PC-3 (cell line): ENCODE results near the gene TARBP1. TPM values are rescaled to one million over a fixed set of nuclear protein-coding genes. Genes with fewer than 3 reads are reported as not detected.

ENCODE experiments used
- ATAC-seq: fragments of 200-7000 bp; cut with Tn5 transposase; 2 replicates; pipeline ENCODE4 v1.9.1; 2020; ENCODE audit warnings: mild to moderate bottlenecking, moderate library complexity
- BruUV-seq: library from RNA; stranded (reverse); fragments of 400-500 nt; replicated peaks from 2 replicates; lab custom pipeline; 2021; lab: Mats Ljungman, UMichigan
- CTCF ChIA-PET: fragments of 300-600 bp; sonication (Branson Sonifier 250); formaldehyde crosslinking; loops from one replicate; lab custom pipeline; 2022; ENCODE audit warnings: antibody characterized with exemption; lab: Charles Lee
- POLR2A ChIA-PET: fragments of 300-600 bp; sonication (Branson Sonifier 250); formaldehyde crosslinking; loops from one replicate; lab custom pipeline; 2022; ENCODE audit warnings: antibody characterized with exemption; ENCODE audit not compliant: unreplicated experiment; lab: Charles Lee
- DNase-seq: peaks from one replicate; pipeline ENCODE4 v3.0.0-alpha.2; 2015
- H2AFZ ChIP-seq: fragments of 300-600 bp; sonication (generic); 2 replicates; pipeline ENCODE4 v1.6.0; 2016; ENCODE audit warnings: antibody characterized with exemption, low read length
- H3F3A ChIP-seq: fragments of 300-600 bp; sonication (generic); one replicate; pipeline ENCODE4 v1.6.0; 2017; ENCODE audit warnings: antibody characterized with exemption, low read length, control low read depth, mild to moderate bottlenecking; ENCODE audit not compliant: unreplicated experiment
- H3K27ac ChIP-seq: fragments of 300-600 bp; sonication (generic); 2 replicates; pipeline ENCODE4 v1.5.1; 2016; ENCODE audit warnings: mild to moderate bottlenecking, low read length
- H3K27me3 ChIP-seq: fragments of 300-600 bp; sonication (generic); 2 replicates; pipeline ENCODE4 v1.6.1; 2016; ENCODE audit warnings: low read length, mixed read lengths
- H3K36me3 ChIP-seq: fragments of 300-600 bp; sonication (generic); 2 replicates; pipeline ENCODE4 v1.6.1; 2016; ENCODE audit warnings: low read depth, mixed run types, low read length, mixed read lengths
- H3K4me1 ChIP-seq: fragments of 300-600 bp; sonication (generic); 2 replicates; pipeline ENCODE4 v1.5.1; 2016; ENCODE audit warnings: low read length; ENCODE audit not compliant: insufficient read depth
- H3K4me2 ChIP-seq: fragments of 300-600 bp; sonication (generic); 2 replicates; pipeline ENCODE4 v1.6.0; 2016; ENCODE audit warnings: low read length
- H3K4me3 ChIP-seq: fragments of 300-600 bp; sonication (generic); 2 replicates; pipeline ENCODE4 v1.5.1; 2016; ENCODE audit warnings: mild to moderate bottlenecking, low read length, mixed read lengths
- H3K79me2 ChIP-seq: fragments of 300-600 bp; sonication (generic); 2 replicates; pipeline ENCODE4 v1.6.1; 2017; ENCODE audit warnings: low read length, mixed read lengths
- H3K9ac ChIP-seq: fragments of 300-600 bp; sonication (generic); 2 replicates; pipeline ENCODE4 v1.6.0; 2016; ENCODE audit warnings: mild to moderate bottlenecking, low read length
- H3K9me2 ChIP-seq: fragments of 300-600 bp; sonication (generic); replicated peaks from 2 replicates; pipeline ENCODE4 v1.6.1; 2016; ENCODE audit warnings: mixed run types, low read length, mixed read lengths
- H3K9me3 ChIP-seq: fragments of 300-600 bp; sonication (generic); 2 replicates; pipeline ENCODE4 v1.6.1; 2016; ENCODE audit warnings: low read length, mixed read lengths
- H4K20me1 ChIP-seq: fragments of 300-600 bp; sonication (generic); 2 replicates; pipeline ENCODE4 v1.6.1; 2016; ENCODE audit warnings: low read length, mixed read lengths
- EZH2 ChIP-seq: fragments of 300-600 bp; sonication (generic); IDR thresholded peaks from one replicate; pipeline ENCODE4 v1.6.1; 2017; ENCODE audit warnings: antibody characterized with exemption, mild to moderate bottlenecking, low read length; ENCODE audit not compliant: unreplicated experiment
- EZH2phosphoT487 ChIP-seq: fragments of 300-600 bp; sonication (generic); IDR thresholded peaks from 2 replicates; pipeline ENCODE4 v1.6.1; 2018; ENCODE audit warnings: mild to moderate bottlenecking, antibody characterized with exemption, low read length, borderline replicate concordance
- intact Hi-C: fragments of 100-400 bp; cut with micrococcal nuclease; formaldehyde crosslinking; loops from 2 replicates; pipeline ENCODE4 v1.9.0; 2023
- total RNA-seq: library from RNA; depleted of rRNA; stranded (reverse); fragments of >200 nt; gene quantifications from 2 replicates; pipeline ENCODE4 v1.2.3, GENCODE V29; 2014
- TF ChIP-seq, protein P1 (sequence below): fragments of 300-600 bp; sonication (generic); conservative IDR thresholded peaks from 2 replicates; pipeline ENCODE4 v1.5.1; 2017; ENCODE audit warnings: antibody characterized with exemption, low read depth, mild to moderate bottlenecking, low read length

The TARBP1 gene
- total RNA-seq, 1 experiment from 2014 or later = 15.1 TPM

DNA sequence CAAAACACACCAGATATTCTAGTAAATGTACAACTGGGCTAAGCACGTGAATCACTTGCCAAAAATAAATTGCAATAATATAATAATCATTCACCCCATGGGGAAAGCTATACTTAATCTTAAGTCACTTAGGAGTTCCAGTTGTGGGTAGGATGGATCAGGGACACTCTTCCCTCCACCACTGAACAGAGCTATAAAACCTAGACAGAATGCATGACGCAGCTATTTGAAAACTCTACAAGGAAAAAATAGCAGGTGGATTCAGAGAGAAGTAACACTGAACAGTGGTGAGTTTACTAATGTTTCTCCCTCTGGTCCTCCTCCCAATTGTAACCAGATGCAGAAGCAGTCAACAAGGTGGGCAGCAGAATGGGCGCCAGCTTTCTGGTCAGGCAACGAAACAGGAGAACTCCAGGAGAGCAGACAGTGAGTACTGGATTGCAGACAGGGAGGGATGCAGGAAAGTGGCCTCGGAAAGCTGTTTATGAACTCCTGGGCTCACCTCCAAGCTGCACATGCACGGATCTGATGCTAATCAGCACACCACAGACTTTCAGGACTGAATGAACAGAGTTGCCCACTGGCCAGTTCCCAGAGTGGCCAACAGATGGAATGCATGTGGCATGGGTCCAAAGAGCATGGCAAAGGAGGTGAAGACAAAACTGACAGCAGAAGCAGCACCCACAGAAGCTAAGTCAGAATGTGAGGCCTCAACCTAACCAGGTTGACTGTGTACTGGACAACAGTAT, 41.4 kb downstream of the TARBP1 start:
- intact Hi-C loops = no loop called here
- H3K27ac ChIP-seq = no peak overlapping the region
- H3F3A ChIP-seq = no peaks in the 10 kb centered on the region
- H3K4me3 ChIP-seq = no peak overlapping the region
- H3K9ac ChIP-seq = no peak overlapping the region
- no peaks in the 10 kb centered on the region for H3K27me3 ChIP-seq
- H2AFZ ChIP-seq = no peak overlapping the region
- H4K20me1 ChIP-seq = no peaks in the 10 kb centered on the region
- no peaks in the 10 kb centered on the region for H3K9me2 ChIP-seq
- 0 out of 2 replicates have a peak, but pooled peaks cover 3% of the 10 kb centered on the region for H3K36me3 ChIP-seq
- ATAC-seq (no peak), DNase-seq (no peak)
- POLR2A ChIA-PET = no interaction called here
- no TSS peak for BruUV-seq
- H3K9me3 ChIP-seq = no peaks in the 10 kb centered on the region
- no peaks in the 10 kb centered on the region for H3K79me2 ChIP-seq
- no peak for TF ChIP-seq EZH2phosphoT487
- TF ChIP-seq, protein P1, sequence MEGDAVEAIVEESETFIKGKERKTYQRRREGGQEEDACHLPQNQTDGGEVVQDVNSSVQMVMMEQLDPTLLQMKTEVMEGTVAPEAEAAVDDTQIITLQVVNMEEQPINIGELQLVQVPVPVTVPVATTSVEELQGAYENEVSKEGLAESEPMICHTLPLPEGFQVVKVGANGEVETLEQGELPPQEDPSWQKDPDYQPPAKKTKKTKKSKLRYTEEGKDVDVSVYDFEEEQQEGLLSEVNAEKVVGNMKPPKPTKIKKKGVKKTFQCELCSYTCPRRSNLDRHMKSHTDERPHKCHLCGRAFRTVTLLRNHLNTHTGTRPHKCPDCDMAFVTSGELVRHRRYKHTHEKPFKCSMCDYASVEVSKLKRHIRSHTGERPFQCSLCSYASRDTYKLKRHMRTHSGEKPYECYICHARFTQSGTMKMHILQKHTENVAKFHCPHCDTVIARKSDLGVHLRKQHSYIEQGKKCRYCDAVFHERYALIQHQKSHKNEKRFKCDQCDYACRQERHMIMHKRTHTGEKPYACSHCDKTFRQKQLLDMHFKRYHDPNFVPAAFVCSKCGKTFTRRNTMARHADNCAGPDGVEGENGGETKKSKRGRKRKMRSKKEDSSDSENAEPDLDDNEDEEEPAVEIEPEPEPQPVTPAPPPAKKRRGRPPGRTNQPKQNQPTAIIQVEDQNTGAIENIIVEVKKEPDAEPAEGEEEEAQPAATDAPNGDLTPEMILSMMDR = no peak
- TF ChIP-seq EZH2 = no peak
- peaks cover 12% of the 10 kb centered on the region for H3K4me1 ChIP-seq
- no peak overlapping the region for H3K4me2 ChIP-seq
- CTCF ChIA-PET = no interaction called here

GRCh38 chr1:234435620-234436019, 43.4 kb downstream of the TARBP1 start:
- H4K20me1 ChIP-seq = no peaks in the 10 kb centered on the region
- ATAC-seq = no peak
- H3K4me1 ChIP-seq = peaks cover 12% of the 10 kb centered on the region
- no peak overlapping the region for H3K9ac ChIP-seq
- BruUV-seq = no TSS peak
- intact Hi-C loops = no loop called here
- ChIA-PET CTCF (no interaction called here), POLR2A (no interaction called here)
- H3K79me2 ChIP-seq = no peaks in the 10 kb centered on the region
- no peak overlapping the region for H3K4me3 ChIP-seq
- H3K9me2 ChIP-seq = no peaks in the 10 kb centered on the region
- no peak overlapping the region for H3K4me2 ChIP-seq
- no peak for TF ChIP-seq EZH2
- no peak for TF ChIP-seq EZH2phosphoT487
- TF ChIP-seq, protein P1 = no peak
- H2AFZ ChIP-seq = no peak overlapping the region
- no peaks in the 10 kb centered on the region for H3K27me3 ChIP-seq
- H3K36me3 ChIP-seq = 0 out of 2 replicates have a peak, but pooled peaks cover 3% of the 10 kb centered on the region
- no peak for DNase-seq
- no peaks in the 10 kb centered on the region for H3K9me3 ChIP-seq
- no peak overlapping the region for H3K27ac ChIP-seq
- H3F3A ChIP-seq = no peaks in the 10 kb centered on the region

- H3K4me2 ChIP-seq = no peak overlapping the region
Observed at GRCh38 chr1:234434706-234435105, 44.3 kb downstream of the TARBP1 start.

More at GRCh38 chr1:234434706-234435105, 44.3 kb downstream of the TARBP1 start:
- ATAC-seq (no peak), DNase-seq (no peak)
- no TSS peak for BruUV-seq
- intact Hi-C loops = no loop called here
- Histone ChIP-seq H2AFZ (no peak overlapping the region), H4K20me1 (no peaks in the 10 kb centered on the region), H3K4me3 (no peak overlapping the region), H3K9ac (no peak overlapping the region), H3K4me1 (peaks cover 12% of the 10 kb centered on the region), H3K9me2 (no peaks in the 10 kb centered on the region), H3K79me2 (no peaks in the 10 kb centered on the region), H3K36me3 (0 out of 2 replicates have a peak, but pooled peaks cover 3% of the 10 kb centered on the region), H3K27ac (no peak overlapping the region), H3F3A (no peaks in the 10 kb centered on the region), H3K27me3 (no peaks in the 10 kb centered on the region), H3K9me3 (no peaks in the 10 kb centered on the region)
- POLR2A ChIA-PET = no interaction called here
- TF ChIP-seq, protein P1 = no peak
- TF ChIP-seq EZH2 = no peak
- no peak for TF ChIP-seq EZH2phosphoT487
- CTCF ChIA-PET = no interaction called here
